ENCODE data around the gene CTXN1.

Gene CTXN1

GRCh38 chr19:7970716-7971448, 44.9 kb upstream of the CTXN1 start:
- Histone ChIP-seq H3K23ac (ENCODE audit: low read length in 2 of 2) (no peak overlapping the region), H4K91ac (ENCODE audit: low read length) (no peak overlapping the region), H2BK12ac (ENCODE audit: low read length in 2 of 2) (no peak overlapping the region), H3K36me3 (ENCODE audit: control insufficient read depth in 1 of 2, insufficient read depth in 2 of 2, low read depth in 1 of 2, low read length in 2 of 2) (peaks cover 69 to 84% of the 10 kb centered on the region in 2 experiments), H3K4ac (ENCODE audit: low read depth in 1 of 2, low read length in 2 of 2) (no peak overlapping the region), H3K4me2 (ENCODE audit: low read length, poor library complexity, severe bottlenecking) (no peak overlapping the region), H3K9ac (ENCODE audit: low read length) (no peak overlapping the region), H3K79me1 (replicated peaks; ENCODE audit: low read length, poor library complexity, severe bottlenecking) (peaks cover 72% of the 10 kb centered on the region), H3K27ac (ENCODE audit: low read length, poor library complexity, severe bottlenecking) (no peak overlapping the region), H2AFZ (ENCODE audit: low read depth, low read length) (no peak overlapping the region), H3K4me3 (ENCODE audit: insufficient read depth in 1 of 2, low read depth in 1 of 2, low read length in 2 of 2) (no peak overlapping the region), H2BK5ac (ENCODE audit: low read depth, low read length, poor library complexity, severe bottlenecking) (no peak overlapping the region), H3K18ac (ENCODE audit: low read depth in 1 of 2, low read length in 2 of 2) (no peak overlapping the region), H3K4me1 (ENCODE audit: control insufficient read depth, insufficient read depth, low read depth, low read length) (peaks cover 4% of the 10 kb centered on the region), H3K27me3 (ENCODE audit: control insufficient read depth in 1 of 2, insufficient read depth in 1 of 2, low read length in 2 of 2) (no peaks in the 10 kb centered on the region), H3K9me3 (ENCODE audit: control insufficient read depth, low read length) (no peaks in the 10 kb centered on the region), H4K8ac (ENCODE audit: low read length) (no peak overlapping the region), H2AK5ac (ENCODE audit: low read length, severe bottlenecking) (no peak overlapping the region), H3K14ac (ENCODE audit: low read length in 2 of 2) (no peak overlapping the region), H2BK120ac (ENCODE audit: low read depth, low read length) (no peak overlapping the region), H2BK15ac (ENCODE audit: low read depth, poor library complexity, severe bottlenecking) (no peak overlapping the region)
- WGBS, result 69% methylated on average over 12 of the region's 12 CpGs
- DNase-seq, result peak; percentile 60

GRCh38 chr19:7969555-7969939, 43.6 kb upstream of the CTXN1 start:
- Histone ChIP-seq H3K36me3 (ENCODE audit: control insufficient read depth in 1 of 2, insufficient read depth in 2 of 2, low read depth in 1 of 2, low read length in 2 of 2) (peaks cover 78 to 83% of the 10 kb centered on the region in 2 experiments), H3K4me2 (ENCODE audit: low read length, poor library complexity, severe bottlenecking) (no peak overlapping the region), H3K27me3 (ENCODE audit: control insufficient read depth in 1 of 2, insufficient read depth in 1 of 2, low read length in 2 of 2) (no peaks in the 10 kb centered on the region), H3K4me1 (ENCODE audit: control insufficient read depth, insufficient read depth, low read depth, low read length) (no peaks in the 10 kb centered on the region), H3K9ac (ENCODE audit: low read length) (no peak overlapping the region), H4K91ac (ENCODE audit: low read length) (no peak overlapping the region), H3K14ac (ENCODE audit: low read length in 2 of 2) (no peak overlapping the region), H3K4me3 (ENCODE audit: insufficient read depth in 1 of 2, low read depth in 1 of 2, low read length in 2 of 2) (no peak overlapping the region), H3K9me3 (ENCODE audit: control insufficient read depth, low read length) (no peaks in the 10 kb centered on the region), H3K27ac (ENCODE audit: low read length, poor library complexity, severe bottlenecking) (no peak overlapping the region), H3K18ac (ENCODE audit: low read depth in 1 of 2, low read length in 2 of 2) (no peak overlapping the region), H3K4ac (ENCODE audit: low read depth in 1 of 2, low read length in 2 of 2) (no peak overlapping the region), H2BK15ac (ENCODE audit: low read depth, poor library complexity, severe bottlenecking) (no peak overlapping the region), H3K79me1 (replicated peaks; ENCODE audit: low read length, poor library complexity, severe bottlenecking) (peaks cover 71% of the 10 kb centered on the region), H3K23ac (ENCODE audit: low read length in 2 of 2) (no peak overlapping the region), H2BK120ac (ENCODE audit: low read depth, low read length) (no peak overlapping the region), H2BK12ac (ENCODE audit: low read length in 2 of 2) (no peak overlapping the region), H2BK5ac (ENCODE audit: low read depth, low read length, poor library complexity, severe bottlenecking) (no peak overlapping the region), H4K8ac (ENCODE audit: low read length) (no peak overlapping the region), H2AFZ (ENCODE audit: low read depth, low read length) (no peak overlapping the region), H2AK5ac (ENCODE audit: low read length, severe bottlenecking) (no peak overlapping the region)
- 97% methylated on average over 11 of the region's 11 CpGs for WGBS
- no peak for DNase-seq

GRCh38 chr19:7968796-7969554, 43.0 kb upstream of the CTXN1 start:
- no peak for DNase-seq
- Histone ChIP-seq H2BK12ac (ENCODE audit: low read length in 2 of 2) (peak overlapping the region in 1 of 2 experiments; percentile 48), H3K27ac (ENCODE audit: low read length, poor library complexity, severe bottlenecking) (no peak overlapping the region), H3K4ac (ENCODE audit: low read depth in 1 of 2, low read length in 2 of 2) (no peak overlapping the region), H3K14ac (ENCODE audit: low read length in 2 of 2) (no peak overlapping the region), H3K4me1 (ENCODE audit: control insufficient read depth, insufficient read depth, low read depth, low read length) (no peaks in the 10 kb centered on the region), H3K36me3 (ENCODE audit: control insufficient read depth in 1 of 2, insufficient read depth in 2 of 2, low read depth in 1 of 2, low read length in 2 of 2) (peaks cover 77 to 81% of the 10 kb centered on the region in 2 experiments), H2AK5ac (ENCODE audit: low read length, severe bottlenecking) (no peak overlapping the region), H3K27me3 (ENCODE audit: control insufficient read depth in 1 of 2, insufficient read depth in 1 of 2, low read length in 2 of 2) (no peaks in the 10 kb centered on the region), H3K18ac (ENCODE audit: low read depth in 1 of 2, low read length in 2 of 2) (no peak overlapping the region), H3K9ac (ENCODE audit: low read length) (peak overlapping the region; percentile 34), H2BK15ac (ENCODE audit: low read depth, poor library complexity, severe bottlenecking) (no peak overlapping the region), H3K9me3 (ENCODE audit: control insufficient read depth, low read length) (no peaks in the 10 kb centered on the region), H2BK120ac (ENCODE audit: low read depth, low read length) (no peak overlapping the region), H2AFZ (ENCODE audit: low read depth, low read length) (no peak overlapping the region), H4K91ac (ENCODE audit: low read length) (no peak overlapping the region), H3K4me2 (ENCODE audit: low read length, poor library complexity, severe bottlenecking) (no peak overlapping the region), H3K79me1 (replicated peaks; ENCODE audit: low read length, poor library complexity, severe bottlenecking) (peaks cover 66% of the 10 kb centered on the region), H3K23ac (ENCODE audit: low read length in 2 of 2) (no peak overlapping the region), H3K4me3 (ENCODE audit: insufficient read depth in 1 of 2, low read depth in 1 of 2, low read length in 2 of 2) (no peak overlapping the region), H4K8ac (ENCODE audit: low read length) (peak overlapping the region; percentile 5), H2BK5ac (ENCODE audit: low read depth, low read length, poor library complexity, severe bottlenecking) (no peak overlapping the region)
- WGBS, result 97% methylated on average over 20 of the region's 20 CpGs

GRCh38 chr19:7968008-7968795, 42.3 kb upstream of the CTXN1 start:
- Histone ChIP-seq H3K9ac (ENCODE audit: low read length) (no peak overlapping the region), H4K91ac (ENCODE audit: low read length) (no peak overlapping the region), H3K14ac (ENCODE audit: low read length in 2 of 2) (no peak overlapping the region), H3K9me3 (ENCODE audit: control insufficient read depth, low read length) (no peaks in the 10 kb centered on the region), H2AK5ac (ENCODE audit: low read length, severe bottlenecking) (no peak overlapping the region), H3K27ac (ENCODE audit: low read length, poor library complexity, severe bottlenecking) (no peak overlapping the region), H3K18ac (ENCODE audit: low read depth in 1 of 2, low read length in 2 of 2) (no peak overlapping the region), H3K27me3 (ENCODE audit: control insufficient read depth in 1 of 2, insufficient read depth in 1 of 2, low read length in 2 of 2) (no peaks in the 10 kb centered on the region), H3K23ac (ENCODE audit: low read length in 2 of 2) (no peak overlapping the region), H3K4me1 (ENCODE audit: control insufficient read depth, insufficient read depth, low read depth, low read length) (peaks cover 2% of the 10 kb centered on the region), H2AFZ (ENCODE audit: low read depth, low read length) (no peak overlapping the region), H3K79me1 (replicated peaks; ENCODE audit: low read length, poor library complexity, severe bottlenecking) (peaks cover 66% of the 10 kb centered on the region), H3K4me3 (ENCODE audit: insufficient read depth in 1 of 2, low read depth in 1 of 2, low read length in 2 of 2) (no peak overlapping the region), H3K4ac (ENCODE audit: low read depth in 1 of 2, low read length in 2 of 2) (no peak overlapping the region), H2BK12ac (ENCODE audit: low read length in 2 of 2) (no peak overlapping the region), H2BK120ac (ENCODE audit: low read depth, low read length) (no peak overlapping the region), H3K4me2 (ENCODE audit: low read length, poor library complexity, severe bottlenecking) (no peak overlapping the region), H4K8ac (ENCODE audit: low read length) (peak overlapping the region; percentile 5), H2BK5ac (ENCODE audit: low read depth, low read length, poor library complexity, severe bottlenecking) (no peak overlapping the region), H3K36me3 (ENCODE audit: control insufficient read depth in 1 of 2, insufficient read depth in 2 of 2, low read depth in 1 of 2, low read length in 2 of 2) (peaks cover 77 to 81% of the 10 kb centered on the region in 2 experiments), H2BK15ac (ENCODE audit: low read depth, poor library complexity, severe bottlenecking) (no peak overlapping the region)
- no peak for DNase-seq
- 96% methylated on average over 14 of the region's 15 CpGs for WGBS

Measured in mesenchymal stem cell (in vitro differentiated cells and primary cell).